ENCODE measurements around the gene ATP1B3. TPM values are rescaled to one million over a fixed set of nuclear protein-coding genes. Genes with fewer than 3 reads are reported as not detected.

Gene ATP1B3
- total and polyA plus RNA-seq, 9 of the 15 experiments (the other 6 are each of a cell fraction or from before 2014, with no cell fraction given), result 48.3 to 202 (median 123) TPM

- no peak for TF ChIP-seq CBX2 (IDR thresholded peaks at IDR 0.05; ENCODE audit: insufficient read depth, low read length, poor library complexity, severe bottlenecking)
- peak; percentile 73 for TF ChIP-seq ZFX (CRISPR knock-in tag; IDR thresholded peaks at IDR 0.05)
- TF ChIP-seq CREBBP (IDR thresholded peaks at IDR 0.05; ENCODE audit: low read depth, low read length), result no peak
- no peak for TF ChIP-seq TEAD1 (CRISPR knock-in tag; IDR thresholded peaks at IDR 0.05)
- no peak for TF ChIP-seq HDAC8 (tag; IDR thresholded peaks at IDR 0.05)
- TF ChIP-seq DDX20 (tag; IDR thresholded peaks at IDR 0.05; ENCODE audit: low read depth), result no peak
- TF ChIP-seq ZNF436 (CRISPR knock-in tag; IDR thresholded peaks at IDR 0.05), result no peak
- TF ChIP-seq SMARCA4 (IDR thresholded peaks at IDR 0.05), result no peak
- no peak for TF ChIP-seq CREB3 (tag; conservative IDR thresholded peaks at IDR 0.05; ENCODE audit: low read depth)
- TF ChIP-seq ZNF57 (CRISPR knock-in tag; IDR thresholded peaks at IDR 0.05), result no peak
- no peak for TF ChIP-seq ZNF583 (CRISPR knock-in tag; IDR thresholded peaks at IDR 0.05)
- peak in 1 of 2 experiments; percentile 79; a peak in 2 of 4 replicates for TF ChIP-seq ZNF639 (CRISPR knock-in tag; conservative IDR thresholded peaks at IDR 0.05 in 1 of 2, IDR thresholded peaks at IDR 0.05 in 1 of 2)
- peak; percentile 65; the same call in 1 of the 2 replicates for TF ChIP-seq RB1 (IDR thresholded peaks at IDR 0.05; ENCODE audit: low read depth)
- no peak for TF ChIP-seq CTCFL (IDR thresholded peaks at IDR 0.05; ENCODE audit: borderline replicate concordance, insufficient read depth, low read depth, low read length, poor library complexity, severe bottlenecking)
- no peak for TF ChIP-seq E2F5 (CRISPR knock-in tag; IDR thresholded peaks at IDR 0.05)
- TF ChIP-seq RAD51 (IDR thresholded peaks at IDR 0.05; ENCODE audit: borderline replicate concordance, low read depth), result no peak
- TF ChIP-seq ZNF644 (tag; IDR thresholded peaks at IDR 0.05; ENCODE audit: low read depth), result no peak
- TF ChIP-seq POLR2B (IDR thresholded peaks at IDR 0.05; ENCODE audit: low read depth, partially characterized antibody), result peak; percentile 72
- no peak for TF ChIP-seq KLF1 (tag; IDR thresholded peaks at IDR 0.05)
- TF ChIP-seq CHAMP1 (IDR thresholded peaks at IDR 0.05), result no peak
Measured at GRCh38 chr3:141876381-141876890, at the start of gene ATP1B3 (continued).
